HG02885 (cell line): ENCODE data around the gene KATNAL2.
A peak's percentile ranks its signal among the peaks of the same experiment; 100 is the strongest.
"Not testable (repeated sequence)": the region's sequence is repeated elsewhere in the genome, so short reads cannot be mapped to it uniquely, and the experiment has no call there.

ENCODE experiments used
- ATAC-seq: cut with Tn5 transposase; IDR thresholded peaks from one replicate; pipeline ENCODE4 v1.9.1; 2021; ENCODE audit warnings: mild to moderate bottlenecking; ENCODE audit not compliant: unreplicated experiment, poor library complexity

The KATNAL2 gene

GRCh38 chr18:47029684-47030353 lies 112.4 kb downstream of the KATNAL2 start:
- not testable (repeated sequence) for ATAC-seq

GRCh38 chr18:47030887-47031286 lies 113.5 kb downstream of the KATNAL2 start:
- not testable (repeated sequence) for ATAC-seq

GRCh38 chr18:47032945-47033344 lies 115.5 kb downstream of the KATNAL2 start:
- ATAC-seq = no peak

GRCh38 chr18:47034591-47034990 lies 117.2 kb downstream of the KATNAL2 start:
- not testable (repeated sequence) for ATAC-seq

- no peak for ATAC-seq
These were observed 117.8 kb downstream of the KATNAL2 start, which contains the start of gene ELOA2 for GRCh38 chr18:47035156-47035671. Gene ELOA2 (minus strand): TSS chr18:47035621. CDS start chr18:47035264, 357 bp downstream.

- ATAC-seq = no peak
These were observed 119.0 kb downstream of the KATNAL2 start for GRCh38 chr18:47036298-47036874.

- peak; percentile 47 for ATAC-seq
These were observed 119.7 kb downstream of the KATNAL2 start for GRCh38 chr18:47036927-47037578.

- no peak for ATAC-seq
These were observed 123.6 kb downstream of the KATNAL2 start for GRCh38 chr18:47040982-47041381.

- ATAC-seq = peak; percentile 46
These were observed 133.1 kb downstream of the KATNAL2 start for GRCh38 chr18:47050468-47050867.

- ATAC-seq = no peak
These were observed 137.0 kb downstream of the KATNAL2 start for GRCh38 chr18:47054369-47054768.

GRCh38 chr18:47062471-47062870 lies 145.1 kb downstream of the KATNAL2 start:
- no peak for ATAC-seq

- ATAC-seq = no peak
These were observed 145.7 kb downstream of the KATNAL2 start for GRCh38 chr18:47063096-47063495.

- no peak for ATAC-seq
These were observed 150.2 kb downstream of the KATNAL2 start for GRCh38 chr18:47067648-47068047.

GRCh38 chr18:47075098-47075883 lies 157.9 kb downstream of the KATNAL2 start:
- no peak for ATAC-seq

- no peak for ATAC-seq
These were observed 159.7 kb downstream of the KATNAL2 start for GRCh38 chr18:47077111-47077510.

GRCh38 chr18:47080872-47081271 lies 163.5 kb downstream of the KATNAL2 start:
- no peak for ATAC-seq

GRCh38 chr18:47081578-47081977 lies 164.2 kb downstream of the KATNAL2 start:
- no peak for ATAC-seq

GRCh38 chr18:47087676-47088075 lies 170.3 kb downstream of the KATNAL2 start:
- no peak for ATAC-seq

- ATAC-seq = no peak
These were observed 178.4 kb downstream of the KATNAL2 start for GRCh38 chr18:47095810-47096209.

- ATAC-seq = peak; percentile 71
These were observed 182.9 kb downstream of the KATNAL2 start for GRCh38 chr18:47100212-47100831.
